A549 treated with AZD2906 at 1 μM for 4 hours (cell line): ENCODE results near the gene MYD88. TPM values are rescaled to one million over a fixed set of nuclear protein-coding genes. Genes with fewer than 3 reads are reported as not detected.

Experiments used
- total RNA-seq: library from RNA; stranded (reverse); fragments of 200-300 nt; extraction: Qiagen RNA extraction; gene quantifications from 5 replicates; pipeline ENCODE4 v1.2.3, GENCODE V29; 2022

Gene MYD88
- 21.7 to 24.3 TPM (median 23.2 TPM) in 5 replicates for total RNA-seq

GRCh38 chr3:38138349-38139190 lies at the start of gene MYD88:
TSS of gene MYD88 (plus strand) at chr3:38138661. CDS start at chr3:38138701, 40 bp downstream.

DNA sequence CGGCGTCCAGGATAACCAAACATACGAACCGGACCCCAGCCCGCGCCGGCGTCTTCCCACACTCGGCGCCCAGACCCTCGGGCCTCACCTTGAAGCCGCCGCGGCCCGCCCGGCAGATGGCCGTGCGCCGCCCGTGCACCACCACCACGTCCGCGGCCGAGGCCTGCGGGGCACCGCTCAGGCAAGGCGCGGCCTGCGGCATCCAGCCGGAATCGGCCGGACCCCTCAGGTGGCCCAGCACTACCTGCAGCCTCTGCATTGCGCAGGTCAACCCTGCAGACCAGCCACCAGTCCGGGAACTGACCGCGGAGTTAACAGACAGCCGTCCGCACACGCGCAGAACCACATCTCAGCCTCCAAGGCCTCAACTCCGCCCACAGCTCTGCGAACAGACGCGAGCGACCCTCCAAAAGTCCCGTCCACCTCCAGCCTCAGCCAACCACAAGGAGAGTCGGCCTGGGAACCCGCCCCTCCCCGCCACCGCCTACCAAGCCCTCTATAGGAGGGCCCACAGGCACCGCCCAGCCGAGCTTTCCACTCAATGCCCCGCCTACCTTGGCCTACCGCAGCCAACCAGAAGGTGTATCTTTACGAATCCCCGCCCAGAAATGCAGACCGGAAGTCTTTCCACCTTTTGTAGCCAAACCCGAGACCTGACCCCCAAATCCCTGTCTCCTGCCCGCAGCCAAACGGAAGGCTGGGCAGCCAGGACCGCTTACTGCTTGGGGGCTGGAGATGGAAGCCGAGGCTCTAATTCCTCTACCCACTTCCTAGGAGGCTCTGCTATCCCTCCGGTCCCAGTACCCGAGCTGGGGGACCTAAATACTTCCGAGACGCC lies 1.5 kb upstream of the MYD88 start, which contains the start of gene ACAA1:
Gene ACAA1, minus strand, starts transcription at position 351 of the 838 bp plus-strand sequence. Its CDS starts 92 bp downstream, at position 259.

GRCh38 chr3:38164952-38165721 lies 26.7 kb downstream of the MYD88 start, which contains the start of gene OXSR1:
TSS of gene OXSR1 (plus strand) at chr3:38165537. CDS start at chr3:38165877, 340 bp downstream.

Other genes starting within 250 kb of the MYD88 start
- 0.06 to 0.26 TPM (median 0.12 TPM) in 4 of 5 replicates, not detected in the other for gene VILL, start 147.9 kb upstream of the MYD88 start, total RNA-seq
- 3.3 to 4.6 TPM (median 4.1 TPM) in 5 replicates for gene PLCD1, start 109.0 kb upstream of the MYD88 start, total RNA-seq
- gene DLEC1, start 99.5 kb upstream of the MYD88 start, total RNA-seq: 0.02 to 0.09 TPM (median 0.06 TPM) in 4 of 5 replicates, not detected in the other
- gene ACAA1, start 1.5 kb upstream of the MYD88 start, total RNA-seq: 40.2 to 49.9 TPM (median 47.3 TPM) in 5 replicates
- 27.8 to 41.2 TPM (median 35.3 TPM) in 5 replicates for gene OXSR1, start 26.9 kb downstream of the MYD88 start, total RNA-seq
- gene SLC22A13, start 127.2 kb downstream of the MYD88 start, total RNA-seq: 0.06 to 0.14 TPM (median 0.09 TPM) in 4 of 5 replicates, not detected in the other
- 0.03 to 0.05 TPM (median 0.05 TPM) in 3 of 5 replicates, not detected in the others for gene SLC22A14, start 143.6 kb downstream of the MYD88 start, total RNA-seq
- gene XYLB, start 208.1 kb downstream of the MYD88 start, total RNA-seq: 3.1 to 4.3 TPM (median 3.4 TPM) in 5 replicates